Neural crest cell (in vitro differentiated cells): Measurements from ENCODE around the gene FXR1. TPM values are rescaled to one million over a fixed set of nuclear protein-coding genes. Genes with fewer than 3 reads are reported as not detected.
"Not testable (repeated sequence)": the region's sequence is repeated elsewhere in the genome, so short reads cannot be mapped to it uniquely, and the experiment has no call there.

ENCODE experiments used
- DNase-seq: peaks from one replicate; pipeline ENCODE4 v3.0.0; 2021; ENCODE audit warnings: low read depth, mixed read lengths, low spot score
- H3K27ac Mint-ChIP-seq: one replicate; pipeline ENCODE4 v1.8.0; 2021; ENCODE audit warnings: mild to moderate bottlenecking, mixed read lengths; ENCODE audit not compliant: unreplicated experiment
- H3K27me3 Mint-ChIP-seq: 2 replicates; pipeline ENCODE4 v1.8.0; 2021; ENCODE audit warnings: low read depth, mild to moderate bottlenecking, mixed read lengths
- H3K36me3 Mint-ChIP-seq: 2 replicates; pipeline ENCODE4 v1.8.0; 2021; ENCODE audit warnings: low read depth, mild to moderate bottlenecking, mixed read lengths
- H3K4me1 Mint-ChIP-seq: 2 replicates; pipeline ENCODE4 v1.8.0; 2021; ENCODE audit warnings: mixed read lengths
- H3K4me3 Mint-ChIP-seq: one replicate; pipeline ENCODE4 v1.8.0; 2021; ENCODE audit warnings: mild to moderate bottlenecking, mixed read lengths
- H3K9me3 Mint-ChIP-seq: 2 replicates; pipeline ENCODE4 v1.8.0; 2021; ENCODE audit warnings: mixed read lengths
- total RNA-seq: library from RNA; stranded (reverse); gene quantifications from 2 replicates; pipeline ENCODE4 v1.2.1, GENCODE V29; 2021
- TF ChIP-seq, protein P1 (sequence below): fragments of 200-600 bp; sonication (generic); conservative IDR thresholded peaks from 2 replicates; pipeline ENCODE4 v1.5.0; 2021; ENCODE audit warnings: antibody characterized with exemption, mild to moderate bottlenecking

The FXR1 gene
- total RNA-seq, 1 donor from 2014 or later, result 190 TPM

GRCh38 chr3:180980611-180981010 lies 68.1 kb downstream of the FXR1 start:
- no peaks in the 10 kb centered on the region for H3K36me3 Mint-ChIP-seq
- H3K27me3 Mint-ChIP-seq, result no peaks in the 10 kb centered on the region
- no peak overlapping the region for H3K4me3 Mint-ChIP-seq
- H3K27ac Mint-ChIP-seq, result no peak overlapping the region
- no peak for DNase-seq
- H3K4me1 Mint-ChIP-seq, result no peaks in the 10 kb centered on the region
- H3K9me3 Mint-ChIP-seq, result no peaks in the 10 kb centered on the region
- TF ChIP-seq, protein P1, sequence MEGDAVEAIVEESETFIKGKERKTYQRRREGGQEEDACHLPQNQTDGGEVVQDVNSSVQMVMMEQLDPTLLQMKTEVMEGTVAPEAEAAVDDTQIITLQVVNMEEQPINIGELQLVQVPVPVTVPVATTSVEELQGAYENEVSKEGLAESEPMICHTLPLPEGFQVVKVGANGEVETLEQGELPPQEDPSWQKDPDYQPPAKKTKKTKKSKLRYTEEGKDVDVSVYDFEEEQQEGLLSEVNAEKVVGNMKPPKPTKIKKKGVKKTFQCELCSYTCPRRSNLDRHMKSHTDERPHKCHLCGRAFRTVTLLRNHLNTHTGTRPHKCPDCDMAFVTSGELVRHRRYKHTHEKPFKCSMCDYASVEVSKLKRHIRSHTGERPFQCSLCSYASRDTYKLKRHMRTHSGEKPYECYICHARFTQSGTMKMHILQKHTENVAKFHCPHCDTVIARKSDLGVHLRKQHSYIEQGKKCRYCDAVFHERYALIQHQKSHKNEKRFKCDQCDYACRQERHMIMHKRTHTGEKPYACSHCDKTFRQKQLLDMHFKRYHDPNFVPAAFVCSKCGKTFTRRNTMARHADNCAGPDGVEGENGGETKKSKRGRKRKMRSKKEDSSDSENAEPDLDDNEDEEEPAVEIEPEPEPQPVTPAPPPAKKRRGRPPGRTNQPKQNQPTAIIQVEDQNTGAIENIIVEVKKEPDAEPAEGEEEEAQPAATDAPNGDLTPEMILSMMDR, result no peak

- H3K4me3 Mint-ChIP-seq, result no peak overlapping the region
- no peak for DNase-seq
- peaks cover 2% of the 10 kb centered on the region for H3K36me3 Mint-ChIP-seq
- peaks cover 3% of the 10 kb centered on the region for H3K4me1 Mint-ChIP-seq
- H3K27ac Mint-ChIP-seq, result no peak overlapping the region
- TF ChIP-seq, protein P1, result no peak
- H3K27me3 Mint-ChIP-seq, result no peaks in the 10 kb centered on the region
- H3K9me3 Mint-ChIP-seq, result no peaks in the 10 kb centered on the region
Observed at GRCh38 chr3:180981912-180982311, 69.4 kb downstream of the FXR1 start.

GRCh38 chr3:180983136-180983535 lies 70.7 kb downstream of the FXR1 start:
- peaks cover 2% of the 10 kb centered on the region for H3K36me3 Mint-ChIP-seq
- no peak overlapping the region for H3K27ac Mint-ChIP-seq
- no peaks in the 10 kb centered on the region for H3K9me3 Mint-ChIP-seq
- DNase-seq, result no peak
- peaks cover 9% of the 10 kb centered on the region for H3K4me1 Mint-ChIP-seq
- H3K27me3 Mint-ChIP-seq, result no peaks in the 10 kb centered on the region
- no peak overlapping the region for H3K4me3 Mint-ChIP-seq
- TF ChIP-seq, protein P1, result no peak

DNA sequence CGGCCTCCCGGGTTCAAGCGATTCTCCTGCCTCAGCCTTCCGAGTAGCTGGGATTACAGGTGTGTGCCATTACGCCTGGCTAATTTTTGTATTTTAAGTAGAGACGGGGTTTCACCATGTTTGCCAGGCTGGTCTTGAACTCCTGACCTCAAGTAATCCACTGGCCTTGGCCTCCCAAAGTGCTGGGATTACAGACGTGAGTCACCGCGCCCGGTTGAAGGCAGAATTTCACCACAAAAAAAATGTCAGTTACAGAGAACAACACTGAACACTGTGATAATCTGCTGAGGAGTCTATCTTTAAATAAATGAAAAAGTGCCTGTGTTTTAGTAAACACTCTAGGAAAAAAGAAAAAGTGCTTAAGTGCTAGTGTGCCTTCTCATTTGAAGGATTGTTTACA lies 73.9 kb downstream of the FXR1 start:
- not testable (repeated sequence) for H3K9me3 Mint-ChIP-seq, DNase-seq, H3K27ac Mint-ChIP-seq, H3K36me3 Mint-ChIP-seq
- H3K27me3 Mint-ChIP-seq, result peaks cover 11% of the 10 kb centered on the region
- peaks cover 23% of the 10 kb centered on the region for H3K4me1 Mint-ChIP-seq
- peak overlapping the region; percentile 36 for H3K4me3 Mint-ChIP-seq

GRCh38 chr3:180987344-180987743 lies 74.9 kb downstream of the FXR1 start:
- peaks cover 20% of the 10 kb centered on the region for H3K27me3 Mint-ChIP-seq
- H3K4me3 Mint-ChIP-seq, result peak overlapping the region; percentile 81
- no peak overlapping the region for H3K27ac Mint-ChIP-seq
- H3K36me3 Mint-ChIP-seq, result peaks cover 2% of the 10 kb centered on the region
- TF ChIP-seq, protein P1, result no peak
- no peak for DNase-seq
- H3K4me1 Mint-ChIP-seq, result peaks cover 23% of the 10 kb centered on the region
- no peaks in the 10 kb centered on the region for H3K9me3 Mint-ChIP-seq

DNA sequence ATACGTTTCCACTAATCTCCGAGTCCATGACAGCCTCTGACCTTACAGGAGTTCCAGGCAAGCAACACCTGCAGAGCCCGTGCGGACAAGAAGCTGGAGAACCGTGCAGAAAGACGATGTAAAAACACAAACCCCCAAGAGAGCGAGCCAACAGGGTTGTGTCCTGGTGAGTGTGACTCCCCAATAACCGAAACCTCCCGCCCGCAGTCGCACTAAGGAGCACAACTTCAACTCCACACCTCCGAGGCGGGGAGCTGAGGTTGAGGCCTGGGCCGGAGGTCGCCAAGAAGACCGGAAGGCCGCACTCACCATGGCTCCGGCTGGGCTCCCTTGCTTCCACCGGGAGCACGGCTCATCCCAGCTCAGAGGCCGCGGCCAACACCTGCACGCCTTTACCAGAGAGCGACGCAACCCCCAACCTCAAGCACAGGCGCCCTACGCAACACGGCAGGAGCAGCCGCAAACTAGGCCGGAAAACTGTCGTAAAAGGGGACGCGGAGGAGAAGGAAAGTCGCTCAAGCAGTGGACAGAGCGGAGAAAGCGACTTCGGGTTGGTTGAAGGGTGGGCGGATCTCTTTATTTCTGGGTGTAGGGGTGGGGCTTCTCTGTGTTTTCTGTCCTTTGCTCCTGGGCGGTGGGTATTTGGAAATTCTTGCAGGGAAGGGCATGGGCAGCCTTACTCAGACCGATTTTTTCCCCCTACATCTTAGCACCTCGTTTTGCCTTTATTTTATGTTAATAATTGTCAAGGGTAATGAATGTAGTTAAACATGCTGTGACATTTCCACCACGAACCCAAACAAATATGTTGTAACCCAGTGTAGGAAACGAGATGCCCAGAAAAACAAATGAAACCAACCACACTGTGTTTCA lies 77.1 kb downstream of the FXR1 start, which contains the start of gene DNAJC19:
TSS of gene DNAJC19 (minus strand) at position 446 of the 873 bp plus-strand sequence. CDS start at position 312, 134 bp downstream.
- Mint-ChIP-seq H3K4me3 (peak within 1 kb of the TSS; percentile 95), H3K4me1 (peaks cover 23% of the 10 kb centered on the region), H3K27me3 (peaks cover 36% of the 10 kb centered on the region), H3K9me3 (no peaks in the 10 kb centered on the region), H3K36me3 (peaks cover 2% of the 10 kb centered on the region), H3K27ac (peak within 1 kb of the TSS; percentile 98)
- TF ChIP-seq, protein P1, result no peak
- peak; percentile 84 for DNase-seq
